Smooth muscle cell of the brain vasculature (primary cell): ENCODE data around the gene MAPK8IP3.
"Not testable (repeated sequence)": the region's sequence is repeated elsewhere in the genome, so short reads cannot be mapped to it uniquely, and the experiment has no call there.

Experiments
- DNase-seq: peaks from one replicate; pipeline ENCODE4 v3.0.0-alpha.2; 2012; ENCODE audit warnings: low read depth, low spot score

Gene MAPK8IP3

DNA sequence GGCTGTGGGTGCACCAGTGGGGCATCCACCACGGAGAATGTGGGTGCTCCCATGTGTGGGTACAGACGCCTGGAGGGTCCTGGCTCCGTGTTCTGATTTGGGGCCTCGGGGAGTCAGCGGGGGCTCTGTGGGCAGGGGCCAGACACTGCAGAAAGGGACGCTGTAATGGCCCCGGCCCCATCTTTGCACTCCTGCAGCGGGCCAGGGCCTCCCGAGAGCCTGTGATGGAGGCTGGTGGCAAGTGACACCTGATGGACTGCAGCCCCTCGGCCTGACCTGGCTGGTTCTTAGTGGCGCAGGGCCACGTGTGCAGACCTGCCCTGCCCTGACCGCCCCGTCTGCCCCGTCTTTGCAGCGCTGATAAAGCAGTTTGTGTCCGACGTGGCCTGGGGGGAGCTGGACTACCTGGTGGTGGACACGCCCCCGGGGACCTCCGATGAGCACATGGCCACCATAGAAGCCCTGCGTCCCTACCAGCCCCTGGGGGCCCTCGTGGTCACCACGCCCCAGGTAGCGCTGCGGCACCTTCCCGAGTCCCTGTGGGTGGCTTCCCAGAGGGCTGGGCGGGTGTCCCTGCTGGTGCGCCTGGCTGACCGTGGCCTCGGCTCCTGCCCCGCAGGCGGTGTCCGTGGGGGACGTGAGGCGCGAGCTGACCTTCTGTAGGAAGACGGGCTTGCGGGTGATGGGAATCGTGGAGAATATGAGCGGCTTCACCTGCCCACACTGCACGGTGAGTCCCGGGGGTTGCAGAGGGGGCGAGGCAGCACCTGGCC, 81.5 kb downstream of the MAPK8IP3 start:
- no peak for DNase-seq

DNA sequence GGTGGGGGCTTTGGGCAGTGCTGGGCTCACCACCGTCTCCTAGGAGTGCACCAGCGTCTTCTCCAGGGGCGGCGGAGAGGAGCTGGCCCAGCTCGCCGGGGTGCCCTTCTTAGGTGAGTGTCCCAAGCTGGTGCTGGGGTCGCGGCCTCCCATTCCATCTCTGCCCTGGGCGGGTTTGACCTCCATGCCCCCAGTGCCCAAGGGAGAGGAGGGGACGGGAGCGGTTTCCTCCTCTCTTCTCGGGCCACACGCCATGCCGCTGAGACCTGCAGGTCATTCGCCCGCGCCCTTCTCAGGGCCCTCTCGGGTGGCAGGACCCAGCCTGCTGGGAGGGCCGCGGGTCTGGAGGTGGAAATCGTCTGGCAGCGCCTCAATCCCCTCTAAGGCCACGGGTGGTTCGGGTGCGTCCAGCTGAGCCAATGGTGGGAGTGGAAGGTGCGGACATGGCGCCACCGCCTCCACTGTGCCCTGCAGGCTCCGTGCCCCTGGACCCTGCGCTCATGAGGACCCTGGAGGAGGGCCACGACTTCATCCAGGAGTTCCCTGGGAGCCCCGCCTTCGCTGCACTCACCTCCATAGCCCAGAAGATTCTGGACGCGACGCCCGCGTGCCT, 82.2 kb downstream of the MAPK8IP3 start:
- no peak for DNase-seq

DNA sequence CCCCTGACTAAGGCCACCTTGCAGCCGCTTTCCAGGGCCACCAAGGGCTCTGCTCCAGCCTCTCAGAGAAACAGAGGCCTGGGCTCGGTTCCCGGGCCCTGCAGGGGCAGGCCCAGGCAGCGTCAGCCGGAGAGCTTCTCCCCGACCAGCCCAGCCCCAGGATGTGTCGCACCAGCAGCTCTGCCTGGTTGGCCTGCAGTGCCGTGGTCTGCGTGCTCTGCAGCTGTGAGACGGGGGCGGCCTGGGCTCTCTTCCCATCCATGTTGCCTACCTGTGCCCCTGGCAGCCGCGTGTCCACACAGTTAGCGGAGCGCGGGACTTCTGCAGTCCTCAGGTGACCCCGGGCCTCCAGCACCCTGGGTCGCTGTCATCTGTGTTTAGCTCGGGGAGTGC, 82.7 kb downstream of the MAPK8IP3 start:
- DNase-seq, result no peak

DNA sequence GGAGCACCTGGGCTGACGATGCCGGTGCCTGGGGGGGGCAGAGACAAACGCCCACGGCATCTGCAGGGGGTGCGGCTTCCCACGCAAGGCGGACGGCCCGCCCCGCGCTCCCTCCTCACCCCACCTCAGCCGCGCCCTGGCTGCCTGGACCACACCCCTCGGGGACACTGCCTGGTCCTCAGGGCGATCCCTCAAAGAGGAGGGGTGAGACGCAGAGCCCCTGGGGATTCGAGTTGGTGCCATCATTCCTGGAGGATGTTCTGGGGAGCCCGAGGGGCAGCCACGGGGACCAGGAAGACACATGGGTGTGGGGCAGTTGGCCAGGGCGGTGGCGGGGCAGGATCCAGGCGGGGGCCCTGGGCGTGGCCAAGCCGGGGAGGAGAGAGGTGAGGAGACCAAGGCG, 83.6 kb downstream of the MAPK8IP3 start:
- no peak for DNase-seq

DNA sequence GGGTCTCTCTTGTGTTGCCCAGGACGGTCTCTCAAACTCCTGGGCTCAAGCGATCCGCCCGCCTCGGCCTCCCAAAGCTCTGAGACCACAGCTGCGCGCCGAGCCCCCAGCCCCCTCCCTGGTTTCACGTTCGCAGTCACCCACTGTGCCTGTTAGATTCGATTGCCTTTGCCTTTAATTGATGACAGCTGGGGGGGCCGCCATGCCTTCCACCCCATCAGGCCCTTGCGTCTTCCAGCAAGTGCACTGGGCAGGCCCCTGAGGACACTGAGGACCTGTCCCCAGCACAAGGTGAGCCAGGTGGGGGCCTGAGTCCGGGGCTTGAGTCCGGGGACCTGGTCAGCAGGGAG, 84.2 kb downstream of the MAPK8IP3 start:
- no peak for DNase-seq

DNA sequence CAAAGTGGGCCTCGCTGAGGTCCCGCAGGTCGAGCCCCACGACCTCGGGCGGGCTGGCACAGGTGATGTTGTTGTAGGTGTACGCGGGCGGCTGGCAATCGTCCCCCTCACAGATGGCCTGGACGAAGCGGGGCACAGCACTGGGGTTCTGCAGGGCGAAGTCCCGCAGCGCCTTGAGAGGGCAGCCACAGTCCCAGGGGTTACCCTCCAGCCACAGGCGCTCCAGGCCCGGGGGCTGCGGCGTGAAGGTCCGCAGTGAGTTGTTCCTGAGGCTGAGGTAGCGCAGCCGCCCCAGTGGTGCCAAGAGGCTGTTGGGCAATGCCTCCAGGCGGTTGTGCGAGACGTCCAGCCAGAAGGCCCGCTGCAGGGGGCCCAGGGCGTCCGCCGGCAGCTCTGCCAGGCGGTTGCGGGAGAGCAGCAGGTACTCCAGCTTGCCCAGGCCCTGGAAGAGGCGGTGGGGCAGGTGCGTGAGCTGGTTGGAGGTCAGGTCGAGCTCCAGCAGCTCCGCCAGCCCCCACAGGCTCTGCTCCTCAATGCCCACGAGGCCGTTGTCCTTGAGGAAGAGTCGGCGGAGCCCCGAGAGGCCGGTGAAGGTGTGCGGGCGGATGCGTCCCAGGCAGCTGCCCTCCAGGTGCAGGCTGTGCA, 84.7 kb downstream of the MAPK8IP3 start:
- DNase-seq, result no peak

DNA sequence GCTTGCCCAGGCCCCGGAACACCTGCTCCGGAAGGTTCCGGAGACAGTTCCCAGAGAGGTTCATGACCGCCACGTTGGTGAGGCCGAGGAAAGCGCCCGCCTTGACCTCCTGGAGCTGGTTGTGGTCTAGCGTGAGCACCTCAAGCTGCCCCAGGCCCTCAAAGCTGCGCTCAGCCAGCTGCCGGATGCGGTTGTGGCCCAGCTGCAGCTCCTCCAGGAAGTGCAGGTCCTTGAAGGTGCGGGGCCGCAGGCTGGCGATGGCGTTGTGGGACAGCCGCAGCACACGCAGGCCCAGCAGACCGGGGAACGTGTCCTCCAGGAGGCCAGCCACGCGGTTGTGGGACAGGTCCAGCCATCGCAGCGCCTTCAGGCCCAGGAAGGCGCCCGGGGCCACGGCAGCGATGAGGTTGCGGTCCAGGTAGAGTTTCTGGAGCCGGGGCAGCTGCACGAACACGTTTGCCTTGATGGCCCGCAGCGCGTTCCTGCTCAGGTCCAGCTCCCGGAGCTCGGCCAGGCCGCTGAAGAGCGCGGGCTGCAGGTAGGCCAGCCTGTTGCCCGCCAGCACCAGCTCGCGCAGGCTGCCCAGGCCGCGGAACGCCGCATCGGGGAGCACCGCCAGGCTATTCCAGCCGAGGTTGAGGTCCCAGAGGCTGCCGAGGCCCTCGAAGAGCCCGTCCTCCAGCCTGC, 85.4 kb downstream of the MAPK8IP3 start:
- DNase-seq, result no peak

DNA sequence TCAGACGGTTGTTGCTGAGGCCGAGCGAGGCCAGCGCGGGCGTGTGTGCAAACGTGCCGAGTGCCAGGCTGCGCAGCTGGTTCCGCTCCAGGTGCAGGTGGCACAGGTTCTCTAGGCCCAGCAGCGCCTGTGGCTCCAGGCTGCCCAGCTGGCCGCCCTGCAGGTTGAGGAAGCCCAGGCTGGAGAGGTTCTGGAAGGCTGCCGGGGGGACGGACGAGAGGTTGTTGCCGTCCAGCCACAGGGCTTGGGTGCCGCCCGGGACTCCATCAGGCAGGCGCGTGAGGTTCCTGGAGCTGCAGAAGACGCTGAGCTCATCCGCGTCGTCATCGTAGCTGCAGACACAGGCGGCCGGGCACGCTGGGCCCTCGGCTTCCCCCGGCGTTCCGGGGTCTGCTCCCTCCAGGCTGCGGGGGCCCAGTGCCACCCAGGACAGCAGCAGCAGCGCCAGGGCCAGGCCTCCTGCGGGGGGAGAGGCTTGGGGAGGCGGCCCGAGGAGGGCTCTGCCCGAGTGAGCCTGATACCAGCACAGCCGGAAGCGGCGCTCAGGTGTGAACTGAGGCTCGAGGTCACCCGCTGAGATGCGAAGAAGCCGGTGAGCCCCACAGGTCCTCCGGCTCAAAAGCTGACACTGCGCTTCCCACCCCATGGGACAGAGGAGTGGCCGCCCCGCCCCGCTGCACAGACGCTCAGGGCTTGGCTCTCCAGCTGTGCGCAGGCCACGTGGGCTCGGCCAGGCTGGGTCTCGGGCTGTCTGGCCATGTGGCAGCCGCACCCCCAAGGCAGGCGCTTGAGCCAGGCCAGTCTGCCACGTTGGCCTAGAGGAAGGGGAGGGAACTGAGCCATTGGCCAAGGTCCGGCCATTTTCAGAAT, 86.2 kb downstream of the MAPK8IP3 start:
- DNase-seq, result no peak

DNA sequence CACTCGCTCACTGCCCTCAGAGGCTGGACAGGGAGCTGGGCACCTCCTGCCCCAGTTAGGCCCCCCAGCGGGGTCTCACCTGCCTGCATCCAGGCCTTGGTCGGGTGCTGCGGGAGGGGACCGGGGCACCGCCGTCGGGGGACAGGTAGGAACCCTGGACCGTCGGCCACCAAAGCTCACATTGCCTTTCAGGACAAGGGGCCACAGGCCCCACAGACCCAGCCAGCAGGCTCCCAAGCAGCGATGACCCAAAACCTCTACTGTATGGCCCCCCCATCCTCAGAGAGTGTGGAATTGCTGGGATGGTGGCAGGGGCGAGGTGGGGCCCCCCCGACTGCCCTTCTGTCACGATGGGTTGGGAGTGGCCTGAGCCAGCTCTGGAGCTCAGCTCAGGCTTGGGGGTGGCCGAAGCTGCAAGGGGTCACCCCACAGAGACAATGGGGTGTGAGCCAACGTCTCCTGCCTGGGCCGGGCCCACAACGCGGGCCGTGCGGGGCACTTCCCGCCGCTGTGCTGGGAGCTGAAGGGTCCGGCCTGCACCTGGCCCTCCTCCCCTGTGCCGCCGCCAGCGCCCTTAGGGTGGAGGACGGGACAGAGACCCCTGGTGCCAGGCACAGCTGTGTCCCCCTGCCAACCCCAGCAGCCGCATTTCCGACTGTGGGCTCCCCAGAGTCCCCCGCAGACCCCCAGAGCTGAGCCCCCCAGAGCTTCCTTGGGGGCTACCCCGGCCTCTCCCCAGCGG, 87.0 kb downstream of the MAPK8IP3 start:
- DNase-seq, result no peak

DNA sequence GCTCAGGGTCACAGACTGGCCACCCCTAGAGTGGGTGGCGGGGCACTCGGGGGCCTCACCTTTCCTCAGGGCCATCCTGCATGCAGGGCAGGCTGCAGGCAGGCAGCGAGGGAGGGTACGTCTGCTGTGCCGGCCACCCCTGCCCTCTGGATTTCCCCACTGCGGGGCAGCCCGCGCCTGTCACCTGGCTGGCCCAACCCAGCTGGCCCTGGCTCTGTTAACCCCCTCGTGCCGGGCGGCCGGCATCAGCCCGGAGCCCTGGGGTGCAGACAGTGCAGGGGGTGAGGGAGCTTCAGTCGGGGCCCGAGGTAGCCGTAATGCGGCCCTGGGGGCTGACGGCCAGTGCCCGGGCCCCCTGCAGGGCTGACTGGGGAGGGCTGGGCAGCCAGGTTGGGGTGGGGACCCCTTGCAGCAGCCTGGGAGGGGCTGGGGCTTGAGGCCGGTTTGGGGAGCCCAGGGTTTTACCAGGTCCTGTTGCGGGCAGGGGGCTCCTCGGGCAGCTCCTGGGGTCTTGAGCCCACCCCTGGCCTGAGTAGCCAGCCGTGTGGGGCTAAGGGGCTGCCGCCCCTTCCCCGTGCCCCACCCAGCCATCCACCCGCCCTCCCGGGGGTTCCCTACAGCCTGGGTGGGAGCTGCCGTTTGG, 87.7 kb downstream of the MAPK8IP3 start, which contains the start of gene IGFALS:
Gene IGFALS, minus strand, starts transcription at position 128 of the 643 bp plus-strand sequence. Its CDS starts 53 bp downstream, at position 75.
- no peak for DNase-seq

DNA sequence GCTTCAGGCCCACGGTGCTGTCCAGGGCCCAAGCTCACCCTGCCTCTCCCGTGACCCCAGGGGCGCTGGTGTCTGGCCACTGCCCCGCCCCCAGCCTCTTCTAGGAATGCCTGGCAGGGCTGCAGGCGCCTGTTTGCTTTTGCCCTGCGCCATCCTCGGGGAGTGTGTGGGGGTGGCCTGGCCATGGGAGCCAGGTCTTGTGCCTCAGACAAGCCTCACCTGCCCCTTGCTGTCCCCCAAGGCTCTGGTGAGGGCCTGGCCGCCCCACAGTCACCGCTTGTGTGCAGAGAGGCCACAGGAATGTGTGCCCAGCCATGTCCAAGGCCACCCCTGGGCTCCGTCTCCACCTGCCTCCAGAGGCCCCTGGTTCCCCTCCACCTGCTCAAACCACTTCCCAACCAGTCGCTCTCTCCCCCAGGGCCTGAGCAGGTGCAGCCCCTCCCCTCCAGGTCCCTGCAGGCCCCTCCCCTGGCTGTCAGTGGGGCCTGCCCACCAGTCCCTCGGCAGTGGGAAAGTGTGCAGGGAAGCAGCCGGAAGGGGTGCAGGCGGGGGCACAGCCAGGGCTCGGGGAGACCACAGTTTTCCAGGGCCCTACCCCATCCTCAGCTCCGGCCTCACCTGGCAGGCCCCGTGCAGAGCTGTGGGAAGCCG, 88.4 kb downstream of the MAPK8IP3 start:
- no peak for DNase-seq

DNA sequence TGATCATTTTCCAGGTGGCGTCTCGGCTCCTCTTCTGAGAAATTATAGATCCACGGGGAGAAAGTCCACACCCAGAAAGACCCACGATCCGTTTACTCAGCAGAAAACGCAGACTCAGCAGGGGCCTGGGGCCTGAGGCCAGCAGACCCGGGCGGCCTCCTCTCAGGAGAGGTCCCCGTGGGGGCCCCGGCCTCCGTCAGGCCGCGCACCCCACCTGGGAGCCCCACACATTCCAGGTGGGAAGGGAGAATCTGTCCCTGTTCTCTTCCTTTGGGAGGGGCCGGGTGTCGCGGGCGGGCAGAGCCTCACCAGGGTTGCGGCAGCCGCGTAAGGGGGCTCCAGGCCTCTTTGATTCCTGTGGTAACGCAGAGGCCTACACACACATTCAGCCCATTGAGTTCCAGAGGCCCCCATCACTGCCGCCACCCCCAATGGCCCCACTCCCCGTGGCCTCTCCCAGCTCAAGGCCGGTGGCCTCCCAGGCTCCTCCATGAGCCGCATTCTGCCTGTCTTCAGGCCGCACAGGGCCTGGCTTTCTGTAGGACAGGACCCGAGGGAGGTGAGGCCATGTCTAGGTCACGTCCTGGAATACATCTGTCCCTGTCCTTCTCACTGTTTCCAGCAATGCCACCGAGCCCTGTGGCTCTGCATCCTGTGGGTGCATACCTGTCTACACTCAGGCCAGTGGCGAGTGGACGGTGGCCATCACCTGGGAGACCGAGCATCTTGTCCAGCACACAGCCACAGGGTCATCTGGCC, 89.1 kb downstream of the MAPK8IP3 start:
- DNase-seq, result no peak

DNA sequence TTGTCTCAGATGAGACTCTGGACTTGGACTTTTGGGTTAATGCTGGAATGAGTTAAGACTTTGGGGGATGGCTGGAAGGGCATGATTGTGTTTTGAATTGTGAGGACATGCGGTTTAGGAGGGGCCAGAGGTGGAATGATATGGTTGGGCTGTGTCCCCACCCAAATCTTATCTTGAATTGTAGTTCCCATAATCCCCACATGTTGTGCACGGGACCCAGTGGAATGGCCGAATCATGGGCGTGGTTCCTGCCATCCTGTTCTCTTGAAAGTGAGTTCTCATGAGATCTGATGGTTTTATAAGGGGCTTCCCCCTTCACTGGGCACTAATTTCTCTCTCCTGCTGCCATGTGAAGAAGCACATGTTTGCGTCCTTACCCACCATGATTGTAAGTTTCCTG, 93.3 kb downstream of the MAPK8IP3 start:
- not testable (repeated sequence) for DNase-seq

DNA sequence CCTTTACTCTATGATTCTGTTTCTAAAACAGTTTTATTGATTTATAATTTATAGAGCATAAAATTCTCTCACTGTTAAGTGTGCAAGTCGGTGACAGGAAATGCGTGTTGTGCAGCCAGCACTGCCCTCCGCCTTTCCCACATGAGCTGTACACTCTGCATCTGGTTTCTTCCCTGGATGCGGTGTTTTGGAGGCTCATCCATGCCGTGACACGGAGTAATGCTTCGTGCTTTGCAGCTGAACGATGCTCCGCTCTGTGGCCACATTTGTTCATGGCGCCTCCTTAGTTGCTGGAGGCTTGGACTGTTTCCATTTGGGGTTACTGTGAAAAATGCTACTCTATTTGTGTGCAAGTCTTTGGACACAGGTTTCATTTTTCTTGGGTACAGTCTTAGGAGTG, 94.7 kb downstream of the MAPK8IP3 start:
- no peak for DNase-seq

DNA sequence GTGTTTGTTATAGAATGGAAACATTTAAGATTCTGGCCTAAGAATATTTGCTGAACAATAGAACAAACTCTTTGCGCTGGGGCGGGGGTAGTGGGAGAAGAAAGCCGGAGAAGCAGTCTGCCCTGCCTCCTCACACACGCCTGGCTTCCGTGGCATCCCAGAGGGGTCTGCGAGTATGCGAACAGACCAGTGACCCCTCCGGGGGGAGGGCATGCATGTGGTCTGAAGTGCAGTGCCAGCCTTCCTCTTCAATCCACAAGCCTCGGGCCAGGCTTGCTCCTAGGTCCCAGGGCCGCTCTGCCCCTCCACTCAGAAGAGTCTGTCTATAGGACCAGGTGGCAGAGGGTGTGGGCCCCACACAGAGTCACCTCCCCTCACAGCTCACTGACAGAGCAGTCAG, 101.6 kb downstream of the MAPK8IP3 start:
- no peak for DNase-seq

DNA sequence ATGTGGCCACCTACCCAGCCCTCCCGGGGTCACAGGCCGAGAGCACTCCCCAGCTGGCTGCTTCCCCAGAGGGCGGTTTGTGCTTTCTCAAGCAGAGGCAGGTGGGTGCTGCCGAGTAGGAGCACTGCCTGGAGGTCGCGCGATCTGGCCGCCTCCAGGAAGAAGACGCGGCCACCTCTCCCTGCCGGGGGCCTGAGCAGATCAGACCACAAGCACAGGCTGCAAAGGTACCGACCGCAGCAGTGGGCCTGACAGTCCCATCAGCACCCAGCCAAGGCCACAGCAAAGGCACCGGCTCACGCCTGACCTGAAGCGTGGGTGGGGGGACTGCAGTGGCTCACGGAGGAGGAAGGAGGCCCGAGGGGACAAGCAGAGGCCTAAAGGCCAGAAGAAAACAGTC, 102.7 kb downstream of the MAPK8IP3 start:
- DNase-seq, result no peak

DNA sequence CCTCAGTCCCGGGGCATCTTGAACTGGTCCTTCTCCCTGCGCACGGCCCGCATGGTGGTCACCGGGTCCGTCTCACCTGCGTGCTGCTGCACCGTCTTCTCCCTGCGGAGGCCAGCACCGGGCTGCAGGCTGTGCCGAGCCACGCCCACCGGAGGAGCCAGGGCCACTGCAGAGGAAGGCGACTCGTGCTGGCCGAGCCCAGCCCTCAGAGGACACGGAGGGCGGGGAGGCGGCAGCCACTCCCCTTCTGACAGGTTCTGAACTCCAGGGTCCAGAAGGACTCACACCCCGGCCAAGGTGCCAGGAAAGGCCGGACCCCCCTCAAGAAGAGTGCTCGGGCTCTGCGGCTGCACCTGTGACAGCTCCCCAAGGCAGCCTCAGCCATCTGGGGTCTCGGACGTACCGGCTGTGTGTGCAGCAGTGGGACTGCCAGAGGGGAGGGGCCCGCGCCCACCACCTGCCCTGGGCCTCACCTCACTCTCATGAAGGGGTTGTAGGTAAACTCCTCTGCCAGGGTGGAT, 103.3 kb downstream of the MAPK8IP3 start:
- no peak for DNase-seq

DNA sequence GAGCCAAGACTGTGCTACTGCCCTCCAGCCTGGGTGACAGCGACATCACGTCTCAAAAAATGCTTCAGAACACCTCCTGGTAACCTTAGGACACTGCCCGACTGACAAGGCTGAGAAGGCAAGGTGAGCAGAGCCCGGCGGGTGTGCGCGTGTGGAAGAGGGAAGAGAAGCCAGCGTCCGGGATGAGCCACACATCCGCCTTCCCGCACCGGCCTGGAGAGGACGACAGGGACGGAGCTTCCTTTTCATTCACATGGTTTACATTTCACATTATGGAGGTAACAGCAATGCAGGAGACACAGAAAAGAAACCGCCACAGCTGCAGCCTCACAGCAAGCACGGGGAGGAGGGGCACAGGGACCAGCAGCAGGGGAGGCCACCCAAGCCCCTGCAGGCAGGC, 104.1 kb downstream of the MAPK8IP3 start:
- DNase-seq, result no peak

DNA sequence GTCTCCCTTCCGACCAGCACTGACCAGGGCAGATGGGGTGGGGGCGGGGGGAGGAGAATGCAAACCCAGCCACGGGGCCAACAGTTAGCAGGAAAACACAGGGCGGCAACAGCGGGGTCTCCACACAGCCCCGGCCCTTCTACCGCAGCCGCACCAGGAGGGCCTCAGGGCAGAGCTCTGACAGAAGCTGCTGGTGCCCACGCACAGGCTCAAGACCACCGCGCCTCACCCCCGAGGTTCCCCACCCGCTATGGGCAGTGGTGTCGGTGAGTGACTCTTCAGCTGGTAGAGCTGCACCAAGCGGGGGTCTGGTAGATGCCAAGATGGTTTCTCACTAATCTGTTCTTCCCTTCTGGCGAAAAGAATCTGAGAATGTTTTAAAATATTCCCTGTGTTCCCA, 104.5 kb downstream of the MAPK8IP3 start:
- DNase-seq, result no peak
